DND-41 (cell line): ENCODE data around the gene GOLGA1.
A peak's percentile ranks its signal among the peaks of the same experiment; 100 is the strongest.

Source experiments
- ATAC-seq: fragments of 200-7000 bp; cut with Tn5 transposase; 3 replicates; pipeline ENCODE4 v1.9.1; 2021; ENCODE audit warnings: low read depth; ENCODE audit not compliant: insufficient read depth
- DNase-seq: peaks from one replicate; pipeline ENCODE4 v3.0.0-alpha.2; 2020
- H2AFZ ChIP-seq: 2 replicates; pipeline ENCODE4 v1.6.0; 2012; ENCODE audit warnings: low read depth, low read length
- H3K27ac ChIP-seq: 2 replicates; pipeline ENCODE4 v1.5.1; 2012; ENCODE audit warnings: low read length, inconsistent platforms
- H3K27me3 ChIP-seq: fragments of 200-600 bp; sonication (generic); 2 replicates; pipeline ENCODE4 v1.6.0; 2012; ENCODE audit warnings: low read length, mild to moderate bottlenecking, inconsistent platforms; ENCODE audit not compliant: insufficient read depth, poor library complexity
- H3K36me3 ChIP-seq: 2 replicates; pipeline ENCODE4 v1.5.1; 2012; ENCODE audit warnings: low read length, inconsistent platforms; ENCODE audit not compliant: insufficient read depth
- H3K4me1 ChIP-seq: 2 replicates; pipeline ENCODE4 v1.5.1; 2012; ENCODE audit warnings: mild to moderate bottlenecking, low read length; ENCODE audit not compliant: insufficient read depth
- H3K4me2 ChIP-seq: 2 replicates; pipeline ENCODE4 v1.6.0; 2012; ENCODE audit warnings: mild to moderate bottlenecking, moderate library complexity, low read length, inconsistent platforms; ENCODE audit not compliant: insufficient read depth
- H3K4me3 ChIP-seq, 2 experiments: fragments of 200-600 bp in 1 of 2; shearing (Covaris generic) in 1 of 2; 2 replicates each; pipeline ENCODE4 v1.5.1; 2012 to 2016; ENCODE audit warnings: inconsistent platforms in 2 of 2, low read length in 2 of 2, mild to moderate bottlenecking in 2 of 2, low read depth in 1 of 2, moderate library complexity in 1 of 2
- H3K79me2 ChIP-seq: 2 replicates; pipeline ENCODE4 v1.6.0; 2012; ENCODE audit warnings: low read length, inconsistent platforms; ENCODE audit not compliant: insufficient read depth
- H3K9ac ChIP-seq: 2 replicates; pipeline ENCODE4 v1.6.0; 2012; ENCODE audit warnings: low read depth, mild to moderate bottlenecking, inconsistent platforms, low read length, moderate library complexity
- H3K9me3 ChIP-seq: 2 replicates; pipeline ENCODE4 v1.5.1; 2012; ENCODE audit warnings: low read length, moderate library complexity, mild to moderate bottlenecking, inconsistent platforms; ENCODE audit not compliant: insufficient read depth, severe bottlenecking
- H4K20me1 ChIP-seq: 2 replicates; pipeline ENCODE4 v1.6.0; 2012; ENCODE audit warnings: low read length; ENCODE audit not compliant: insufficient read depth
- CTCF ChIP-seq: IDR thresholded peaks from 2 replicates; pipeline ENCODE4 v1.5.1; 2012; ENCODE audit warnings: borderline replicate concordance, low read length, moderate library complexity, mild to moderate bottlenecking; ENCODE audit not compliant: poor library complexity, severe bottlenecking; ENCODE audit errors: extremely low read depth
- EZH2 ChIP-seq: IDR thresholded peaks from 3 replicates; pipeline ENCODE4 v1.6.1; 2012; ENCODE audit warnings: borderline replicate concordance, low read depth, mild to moderate bottlenecking, moderate library complexity, low read length, inconsistent platforms; ENCODE audit not compliant: severe bottlenecking

The GOLGA1 gene

GRCh38 chr9:124857533-124858162 is 83.2 kb downstream of the GOLGA1 start:
- Histone ChIP-seq H4K20me1 (peaks cover 62% of the 10 kb centered on the region), H3K4me3 (no peak overlapping the region), H3K27ac (no peak overlapping the region), H2AFZ (no peak overlapping the region), H3K9ac (no peak overlapping the region), H3K27me3 (no peaks in the 10 kb centered on the region), H3K9me3 (no peaks in the 10 kb centered on the region), H3K4me1 (peaks cover 36% of the 10 kb centered on the region), H3K79me2 (peaks cover 32% of the 10 kb centered on the region), H3K4me2 (no peak overlapping the region), H3K36me3 (peaks cover 55% of the 10 kb centered on the region)
- DNase-seq (no peak), ATAC-seq (no peak)
- no peak for TF ChIP-seq EZH2
- no peak for TF ChIP-seq CTCF

- Histone ChIP-seq H3K36me3 (peaks cover 51% of the 10 kb centered on the region), H3K4me3 (no peak overlapping the region), H2AFZ (no peak overlapping the region), H3K9ac (no peak overlapping the region), H4K20me1 (peaks cover 59% of the 10 kb centered on the region), H3K4me2 (no peak overlapping the region), H3K9me3 (no peaks in the 10 kb centered on the region), H3K4me1 (peaks cover 41% of the 10 kb centered on the region), H3K27ac (no peak overlapping the region), H3K27me3 (no peaks in the 10 kb centered on the region), H3K79me2 (peaks cover 26% of the 10 kb centered on the region)
- TF ChIP-seq EZH2 (no peak), CTCF (peak; percentile 50)
- ATAC-seq, result peak; percentile 29
- peak; percentile 49 for DNase-seq
Measured at GRCh38 chr9:124855944-124856765, 84.7 kb downstream of the GOLGA1 start.

GRCh38 chr9:124855566-124855943 is 85.3 kb downstream of the GOLGA1 start:
- DNase-seq, result no peak
- Histone ChIP-seq H3K36me3 (peaks cover 45% of the 10 kb centered on the region), H3K79me2 (peaks cover 20% of the 10 kb centered on the region), H2AFZ (no peak overlapping the region), H3K4me2 (no peak overlapping the region), H3K4me3 (no peak overlapping the region), H3K9ac (no peak overlapping the region), H3K4me1 (peaks cover 35% of the 10 kb centered on the region), H3K9me3 (no peaks in the 10 kb centered on the region), H4K20me1 (peaks cover 53% of the 10 kb centered on the region), H3K27me3 (no peaks in the 10 kb centered on the region), H3K27ac (no peak overlapping the region)
- ATAC-seq, result no peak
- no peak for TF ChIP-seq CTCF
- TF ChIP-seq EZH2, result no peak
